ENCODE measurements around the gene LHCGR.

LHCGR gene

GRCh38 chr2:48733067-48733503 lies 22.4 kb downstream of the LHCGR start:
- H3K79me2 ChIP-seq (ENCODE audit: control insufficient read depth, low read length): no peaks in the 10 kb centered on the region
- H3K4me2 ChIP-seq (ENCODE audit: low read length): no peak overlapping the region
- no peaks in the 10 kb centered on the region for H3F3A ChIP-seq (ENCODE audit: control insufficient read depth, insufficient read depth)
- H3K4me1 ChIP-seq (ENCODE audit: control insufficient read depth, low read length): no peaks in the 10 kb centered on the region
- H3K27ac ChIP-seq (ENCODE audit: low read depth, low read length): no peak overlapping the region
- H3K9me3 ChIP-seq (ENCODE audit: control insufficient read depth, insufficient read depth, low read length): no peaks in the 10 kb centered on the region
- H3K27me3 ChIP-seq (ENCODE audit: control insufficient read depth, low read length): peaks cover 4% of the 10 kb centered on the region; the same call in 1 of the 2 replicates
- no peaks in the 10 kb centered on the region for H3K9me2 ChIP-seq (replicated peaks; ENCODE audit: control insufficient read depth, low read length)
- no peak overlapping the region for H3K4me3 ChIP-seq (ENCODE audit: low read length)
- TF ChIP-seq CTCF (IDR thresholded peaks at IDR 0.05; ENCODE audit: low read depth, low read length, poor library complexity, severe bottlenecking) (no peak), EZH2phosphoT487 (IDR thresholded peaks at IDR 0.05; ENCODE audit: borderline replicate concordance, low read length) (no peak)
- no peaks in the 10 kb centered on the region for H3K36me3 ChIP-seq (ENCODE audit: control insufficient read depth, low read length)
- H4K20me1 ChIP-seq (ENCODE audit: control insufficient read depth, insufficient read depth, low read depth, low read length): no peaks in the 10 kb centered on the region

DNA sequence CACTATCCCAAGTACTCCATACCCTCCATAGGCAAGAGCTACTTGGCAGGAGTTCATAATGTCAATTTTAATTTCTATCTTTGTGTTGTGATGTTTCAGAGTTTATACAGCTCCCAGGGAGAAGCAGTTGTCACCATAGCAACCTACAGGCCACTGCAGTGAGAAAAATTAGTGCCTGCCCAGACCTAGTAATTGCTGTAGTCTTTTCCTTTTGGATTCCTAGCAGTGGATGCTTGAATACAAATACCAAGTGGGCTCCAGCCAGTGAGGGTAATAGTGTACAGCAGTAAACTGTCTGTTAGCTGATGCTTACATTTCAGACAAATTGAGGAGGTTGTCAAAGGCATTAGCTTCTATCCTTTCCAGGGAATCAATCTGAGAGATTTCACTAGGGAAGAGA lies 26.7 kb downstream of the LHCGR start:
- H3K9me2 ChIP-seq (replicated peaks; ENCODE audit: control insufficient read depth, low read length): no peaks in the 10 kb centered on the region
- H4K20me1 ChIP-seq (ENCODE audit: control insufficient read depth, insufficient read depth, low read depth, low read length): no peaks in the 10 kb centered on the region
- H3K4me3 ChIP-seq (ENCODE audit: low read length): no peak overlapping the region
- no peak for TF ChIP-seq CTCF (IDR thresholded peaks at IDR 0.05; ENCODE audit: low read depth, low read length, poor library complexity, severe bottlenecking)
- TF ChIP-seq EZH2phosphoT487 (IDR thresholded peaks at IDR 0.05; ENCODE audit: borderline replicate concordance, low read length): no peak
- no peak overlapping the region for H3K4me2 ChIP-seq (ENCODE audit: low read length)
- no peaks in the 10 kb centered on the region for H3K79me2 ChIP-seq (ENCODE audit: control insufficient read depth, low read length)
- H3K36me3 ChIP-seq (ENCODE audit: control insufficient read depth, low read length): no peaks in the 10 kb centered on the region
- H3K9me3 ChIP-seq (ENCODE audit: control insufficient read depth, insufficient read depth, low read length): no peaks in the 10 kb centered on the region
- no peak overlapping the region for H3K27ac ChIP-seq (ENCODE audit: low read depth, low read length)
- no peaks in the 10 kb centered on the region for H3F3A ChIP-seq (ENCODE audit: control insufficient read depth, insufficient read depth)
- H3K27me3 ChIP-seq (ENCODE audit: control insufficient read depth, low read length): peaks cover 2% of the 10 kb centered on the region; the same call in 1 of the 2 replicates
- H3K4me1 ChIP-seq (ENCODE audit: control insufficient read depth, low read length): no peaks in the 10 kb centered on the region

DNA sequence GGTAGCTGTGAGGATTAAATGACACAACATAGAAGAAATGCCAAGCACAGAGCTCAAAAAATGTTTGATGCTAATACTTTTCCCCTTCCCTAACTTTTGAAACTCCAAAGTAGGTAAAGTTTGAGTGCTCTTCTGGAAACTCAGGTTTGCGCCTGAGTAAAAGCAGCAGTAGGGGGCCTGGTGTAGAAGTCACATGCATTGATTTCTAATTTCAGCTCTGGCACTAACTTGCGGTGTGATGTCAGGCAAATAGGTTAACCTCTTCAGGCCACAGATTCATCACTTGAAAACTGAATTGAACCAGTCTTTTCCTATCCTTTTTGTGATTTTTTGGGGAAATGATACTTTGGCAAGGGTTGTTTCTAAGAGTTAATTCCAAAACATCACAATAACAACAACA lies 27.2 kb downstream of the LHCGR start:
- Histone ChIP-seq H3K4me3 (ENCODE audit: low read length) (no peak overlapping the region), H3K36me3 (ENCODE audit: control insufficient read depth, low read length) (no peaks in the 10 kb centered on the region), H3K79me2 (ENCODE audit: control insufficient read depth, low read length) (no peaks in the 10 kb centered on the region), H3K9me3 (ENCODE audit: control insufficient read depth, insufficient read depth, low read length) (no peaks in the 10 kb centered on the region), H3K27ac (ENCODE audit: low read depth, low read length) (no peak overlapping the region), H4K20me1 (ENCODE audit: control insufficient read depth, insufficient read depth, low read depth, low read length) (no peaks in the 10 kb centered on the region), H3K4me1 (ENCODE audit: control insufficient read depth, low read length) (no peaks in the 10 kb centered on the region), H3K4me2 (ENCODE audit: low read length) (no peak overlapping the region), H3K9me2 (replicated peaks; ENCODE audit: control insufficient read depth, low read length) (no peaks in the 10 kb centered on the region), H3K27me3 (ENCODE audit: control insufficient read depth, low read length) (peaks cover 2% of the 10 kb centered on the region; the same call in 1 of the 2 replicates), H3F3A (ENCODE audit: control insufficient read depth, insufficient read depth) (no peaks in the 10 kb centered on the region)
- TF ChIP-seq EZH2phosphoT487 (IDR thresholded peaks at IDR 0.05; ENCODE audit: borderline replicate concordance, low read length) (no peak), CTCF (IDR thresholded peaks at IDR 0.05; ENCODE audit: low read depth, low read length, poor library complexity, severe bottlenecking) (no peak)

Measured in DOHH2 (cell line).